ENCODE measurements around the gene BTN3A1.

GRCh38 chr6:26450240-26450639, 48.2 kb downstream of the BTN3A1 start:
- TF ChIP-seq, protein P1, sequence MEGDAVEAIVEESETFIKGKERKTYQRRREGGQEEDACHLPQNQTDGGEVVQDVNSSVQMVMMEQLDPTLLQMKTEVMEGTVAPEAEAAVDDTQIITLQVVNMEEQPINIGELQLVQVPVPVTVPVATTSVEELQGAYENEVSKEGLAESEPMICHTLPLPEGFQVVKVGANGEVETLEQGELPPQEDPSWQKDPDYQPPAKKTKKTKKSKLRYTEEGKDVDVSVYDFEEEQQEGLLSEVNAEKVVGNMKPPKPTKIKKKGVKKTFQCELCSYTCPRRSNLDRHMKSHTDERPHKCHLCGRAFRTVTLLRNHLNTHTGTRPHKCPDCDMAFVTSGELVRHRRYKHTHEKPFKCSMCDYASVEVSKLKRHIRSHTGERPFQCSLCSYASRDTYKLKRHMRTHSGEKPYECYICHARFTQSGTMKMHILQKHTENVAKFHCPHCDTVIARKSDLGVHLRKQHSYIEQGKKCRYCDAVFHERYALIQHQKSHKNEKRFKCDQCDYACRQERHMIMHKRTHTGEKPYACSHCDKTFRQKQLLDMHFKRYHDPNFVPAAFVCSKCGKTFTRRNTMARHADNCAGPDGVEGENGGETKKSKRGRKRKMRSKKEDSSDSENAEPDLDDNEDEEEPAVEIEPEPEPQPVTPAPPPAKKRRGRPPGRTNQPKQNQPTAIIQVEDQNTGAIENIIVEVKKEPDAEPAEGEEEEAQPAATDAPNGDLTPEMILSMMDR (IDR thresholded peaks at IDR 0.05) = no peak
- TF ChIP-seq, protein P2, sequence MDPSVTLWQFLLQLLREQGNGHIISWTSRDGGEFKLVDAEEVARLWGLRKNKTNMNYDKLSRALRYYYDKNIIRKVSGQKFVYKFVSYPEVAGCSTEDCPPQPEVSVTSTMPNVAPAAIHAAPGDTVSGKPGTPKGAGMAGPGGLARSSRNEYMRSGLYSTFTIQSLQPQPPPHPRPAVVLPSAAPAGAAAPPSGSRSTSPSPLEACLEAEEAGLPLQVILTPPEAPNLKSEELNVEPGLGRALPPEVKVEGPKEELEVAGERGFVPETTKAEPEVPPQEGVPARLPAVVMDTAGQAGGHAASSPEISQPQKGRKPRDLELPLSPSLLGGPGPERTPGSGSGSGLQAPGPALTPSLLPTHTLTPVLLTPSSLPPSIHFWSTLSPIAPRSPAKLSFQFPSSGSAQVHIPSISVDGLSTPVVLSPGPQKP (IDR thresholded peaks at IDR 0.05; ENCODE audit: low read depth, low read length) = no peak
- no peak for TF ChIP-seq MYC (IDR thresholded peaks at IDR 0.05; ENCODE audit: borderline replicate concordance, low read length)
- TF ChIP-seq, protein P3, sequence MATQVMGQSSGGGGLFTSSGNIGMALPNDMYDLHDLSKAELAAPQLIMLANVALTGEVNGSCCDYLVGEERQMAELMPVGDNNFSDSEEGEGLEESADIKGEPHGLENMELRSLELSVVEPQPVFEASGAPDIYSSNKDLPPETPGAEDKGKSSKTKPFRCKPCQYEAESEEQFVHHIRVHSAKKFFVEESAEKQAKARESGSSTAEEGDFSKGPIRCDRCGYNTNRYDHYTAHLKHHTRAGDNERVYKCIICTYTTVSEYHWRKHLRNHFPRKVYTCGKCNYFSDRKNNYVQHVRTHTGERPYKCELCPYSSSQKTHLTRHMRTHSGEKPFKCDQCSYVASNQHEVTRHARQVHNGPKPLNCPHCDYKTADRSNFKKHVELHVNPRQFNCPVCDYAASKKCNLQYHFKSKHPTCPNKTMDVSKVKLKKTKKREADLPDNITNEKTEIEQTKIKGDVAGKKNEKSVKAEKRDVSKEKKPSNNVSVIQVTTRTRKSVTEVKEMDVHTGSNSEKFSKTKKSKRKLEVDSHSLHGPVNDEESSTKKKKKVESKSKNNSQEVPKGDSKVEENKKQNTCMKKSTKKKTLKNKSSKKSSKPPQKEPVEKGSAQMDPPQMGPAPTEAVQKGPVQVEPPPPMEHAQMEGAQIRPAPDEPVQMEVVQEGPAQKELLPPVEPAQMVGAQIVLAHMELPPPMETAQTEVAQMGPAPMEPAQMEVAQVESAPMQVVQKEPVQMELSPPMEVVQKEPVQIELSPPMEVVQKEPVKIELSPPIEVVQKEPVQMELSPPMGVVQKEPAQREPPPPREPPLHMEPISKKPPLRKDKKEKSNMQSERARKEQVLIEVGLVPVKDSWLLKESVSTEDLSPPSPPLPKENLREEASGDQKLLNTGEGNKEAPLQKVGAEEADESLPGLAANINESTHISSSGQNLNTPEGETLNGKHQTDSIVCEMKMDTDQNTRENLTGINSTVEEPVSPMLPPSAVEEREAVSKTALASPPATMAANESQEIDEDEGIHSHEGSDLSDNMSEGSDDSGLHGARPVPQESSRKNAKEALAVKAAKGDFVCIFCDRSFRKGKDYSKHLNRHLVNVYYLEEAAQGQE (IDR thresholded peaks at IDR 0.05) = no peak
- TF ChIP-seq POLR2A (IDR thresholded peaks at IDR 0.05; ENCODE audit: low read length) = no peak
- no peak for TF ChIP-seq MAX (IDR thresholded peaks at IDR 0.05)
- TF ChIP-seq EP300 (IDR thresholded peaks at IDR 0.05) = no peak
- TF ChIP-seq ZFP36 (IDR thresholded peaks at IDR 0.05; ENCODE audit: borderline replicate concordance, partially characterized antibody) = no peak
- no peak for TF ChIP-seq RCOR1 (IDR thresholded peaks at IDR 0.05; ENCODE audit: low read depth, low read length)
- no peak for TF ChIP-seq HOXA7 (CRISPR knock-in tag; IDR thresholded peaks at IDR 0.05)
- TF ChIP-seq, protein P4, sequence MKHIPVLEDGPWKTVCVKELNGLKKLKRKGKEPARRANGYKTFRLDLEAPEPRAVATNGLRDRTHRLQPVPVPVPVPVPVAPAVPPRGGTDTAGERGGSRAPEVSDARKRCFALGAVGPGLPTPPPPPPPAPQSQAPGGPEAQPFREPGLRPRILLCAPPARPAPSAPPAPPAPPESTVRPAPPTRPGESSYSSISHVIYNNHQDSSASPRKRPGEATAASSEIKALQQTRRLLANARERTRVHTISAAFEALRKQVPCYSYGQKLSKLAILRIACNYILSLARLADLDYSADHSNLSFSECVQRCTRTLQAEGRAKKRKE (CRISPR knock-in tag; IDR thresholded peaks at IDR 0.05; ENCODE audit: low read depth) = no peak
- TF ChIP-seq RAD21 (conservative IDR thresholded peaks at IDR 0.05 in 1 of 2, IDR thresholded peaks at IDR 0.05 in 1 of 2) = 0 out of 5 replicates have a peak, but pooled peaks of 1 of the 2 experiments have one; percentile 5
- TF ChIP-seq NR3C1 (IDR thresholded peaks at IDR 0.05) = no peak
- TF ChIP-seq TP53 (CRISPR knock-in tag; IDR thresholded peaks at IDR 0.05) = no peak

Data from A549 (cell line).